Activated CD4-positive, alpha-beta T cell treated with anti-CD3 and anti-CD28 coated beads, Interleukin-2, amount 10 ng/mL, durations not matched to agents 7 days and 5 days (primary cell): Measurements from ENCODE around the gene PIGZ. TPM values are rescaled to one million over a fixed set of nuclear protein-coding genes. Genes with fewer than 3 reads are reported as not detected.

Experiments
- CTCF ChIA-PET: fragments of 350-600 bp; sonication (Branson Sonifier 250); formaldehyde crosslinking; loops from one replicate; lab custom pipeline; 2021; ENCODE audit warnings: antibody characterized with exemption; lab: Charles Lee
- POLR2A ChIA-PET: fragments of 350-600 bp; sonication (Branson Sonifier 250); formaldehyde crosslinking; loops from one replicate; lab custom pipeline; 2021; ENCODE audit warnings: antibody characterized with exemption; lab: Charles Lee
- DNase-seq: peaks from one replicate; pipeline ENCODE4 v3.0.0-alpha.2; 2020
- H3K27ac Mint-ChIP-seq: one replicate; pipeline ENCODE4 v1.8.0; 2021; ENCODE audit warnings: mild to moderate bottlenecking, moderate library complexity, mixed read lengths
- H3K27me3 Mint-ChIP-seq: one replicate; pipeline ENCODE4 v1.8.0; 2021; ENCODE audit warnings: mixed read lengths
- H3K36me3 Mint-ChIP-seq: one replicate; pipeline ENCODE4 v1.8.0; 2021; ENCODE audit warnings: low read depth, mixed read lengths
- H3K4me1 Mint-ChIP-seq: one replicate; pipeline ENCODE4 v1.8.0; 2021; ENCODE audit warnings: mixed read lengths
- H3K4me3 Mint-ChIP-seq: one replicate; pipeline ENCODE4 v1.8.0; 2021; ENCODE audit warnings: mild to moderate bottlenecking, moderate library complexity, mixed read lengths
- H3K9me3 Mint-ChIP-seq: one replicate; pipeline ENCODE4 v1.8.0; 2021; ENCODE audit warnings: mixed read lengths
- total RNA-seq, 2 experiments: library from RNA; stranded (reverse); gene quantifications; one replicate each; pipeline ENCODE4 v1.2.3, GENCODE V29; 2021

The PIGZ gene
- total RNA-seq, 2 experiments from 2014 or later: 2.6 to 2.7 TPM

DNA sequence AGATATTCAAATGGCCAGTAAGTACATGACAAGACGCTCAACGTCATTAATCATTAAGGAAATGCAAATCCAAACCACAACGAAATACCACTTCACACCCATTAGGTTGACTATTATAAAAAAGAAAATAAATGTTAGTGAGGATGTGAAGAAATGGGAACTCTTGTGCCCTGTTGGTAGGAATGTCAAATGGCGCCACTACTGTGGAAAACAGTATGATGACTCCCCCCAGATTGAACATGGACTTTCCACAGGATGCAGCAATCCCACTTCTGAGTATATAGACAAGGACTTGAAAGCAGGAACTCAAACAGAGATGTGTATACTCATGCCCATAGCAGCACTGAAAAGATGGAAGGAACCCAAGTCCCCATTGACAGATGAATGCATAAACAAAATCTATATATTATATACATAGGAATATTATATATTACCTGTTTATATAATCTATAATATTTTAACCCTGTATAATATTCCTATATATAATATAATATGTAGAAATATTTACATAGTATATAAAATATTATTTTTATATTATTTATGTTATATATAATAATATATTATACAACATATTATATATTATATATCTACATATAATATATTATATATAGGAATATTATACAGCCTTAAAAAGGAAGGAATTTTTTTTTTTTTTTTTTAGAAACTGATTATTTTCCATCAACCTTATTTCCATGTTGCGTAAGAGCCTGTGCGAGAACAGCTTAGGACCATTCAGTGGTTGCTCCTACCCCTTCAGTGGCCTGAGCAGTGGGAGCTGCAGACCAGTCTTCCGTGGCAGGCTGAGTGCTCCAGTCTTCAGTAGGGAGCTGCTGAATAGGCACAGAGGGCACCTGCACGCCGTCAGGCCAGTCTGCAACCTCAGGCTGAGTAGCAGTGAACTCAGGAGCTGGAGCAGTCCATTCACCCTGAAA lies 17.6 kb upstream of the PIGZ start:
- no peak for DNase-seq
- H3K4me1 Mint-ChIP-seq: no peaks in the 10 kb centered on the region
- H3K27ac Mint-ChIP-seq: no peak overlapping the region
- ChIA-PET CTCF (no interaction called here), POLR2A (no interaction called here)
- H3K9me3 Mint-ChIP-seq: peaks cover 11% of the 10 kb centered on the region
- no peak overlapping the region for H3K4me3 Mint-ChIP-seq
- H3K36me3 Mint-ChIP-seq: peaks cover 5% of the 10 kb centered on the region
- peaks cover 20% of the 10 kb centered on the region for H3K27me3 Mint-ChIP-seq

DNA sequence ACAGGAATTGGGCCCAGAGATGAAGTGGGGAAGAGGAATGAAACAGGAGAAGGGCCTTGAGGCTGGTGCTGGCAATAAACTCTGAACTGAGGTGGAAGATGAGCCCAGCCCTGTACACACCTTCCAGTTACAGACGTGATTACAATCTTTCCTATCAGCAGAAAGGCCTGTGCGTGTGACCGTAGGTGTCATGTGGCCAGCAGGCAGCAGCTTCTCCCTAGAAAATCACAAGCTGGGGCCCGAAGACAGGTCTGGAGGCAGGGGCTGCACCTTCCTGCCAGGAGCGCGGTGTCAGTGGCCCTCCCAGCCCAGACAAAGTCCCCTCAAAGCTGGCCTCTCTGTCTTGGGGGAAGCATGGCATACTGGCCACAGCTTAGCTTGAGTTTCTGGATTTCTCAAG lies 16.7 kb upstream of the PIGZ start:
- H3K36me3 Mint-ChIP-seq: peaks cover 5% of the 10 kb centered on the region
- H3K9me3 Mint-ChIP-seq: peaks cover 11% of the 10 kb centered on the region

GRCh38 chr3:196983186-196983585 lies 14.6 kb upstream of the PIGZ start:
- Mint-ChIP-seq H3K9me3 (peaks cover 11% of the 10 kb centered on the region), H3K36me3 (peaks cover 5% of the 10 kb centered on the region), H3K27me3 (peaks cover 20% of the 10 kb centered on the region), H3K27ac (no peak overlapping the region), H3K4me3 (no peak overlapping the region), H3K4me1 (peaks cover 6% of the 10 kb centered on the region)
- ChIA-PET POLR2A (no interaction called here), CTCF (interaction anchor here (1.3 kb wide), 1 partner anchor 9 kb away, joined by 3 read pairs; no protein-coding TSS in a partner anchor)
- DNase-seq: no peak

More for the DNA sequence above, 16.7 kb upstream of the PIGZ start:
- no peak for DNase-seq
- H3K27me3 Mint-ChIP-seq: peaks cover 20% of the 10 kb centered on the region
- ChIA-PET POLR2A (interaction anchor here (0.6 kb wide), 1 partner anchor 718 kb away, joined by 3 read pairs; no protein-coding TSS in a partner anchor), CTCF (interaction anchor here (0.6 kb wide), 1 partner anchor 45 kb away, joined by 4 read pairs; no protein-coding TSS in a partner anchor)
- no peak overlapping the region for H3K4me3 Mint-ChIP-seq
- H3K27ac Mint-ChIP-seq: no peak overlapping the region
- H3K4me1 Mint-ChIP-seq: no peaks in the 10 kb centered on the region

GRCh38 chr3:196981657-196982056 lies 13.0 kb upstream of the PIGZ start:
- Mint-ChIP-seq H3K9me3 (peaks cover 11% of the 10 kb centered on the region), H3K4me1 (peaks cover 9% of the 10 kb centered on the region), H3K27me3 (peaks cover 20% of the 10 kb centered on the region), H3K36me3 (peaks cover 5% of the 10 kb centered on the region), H3K4me3 (no peak overlapping the region), H3K27ac (no peak overlapping the region)
- DNase-seq: no peak
- POLR2A ChIA-PET: no interaction called here
- CTCF ChIA-PET: no interaction called here

DNA sequence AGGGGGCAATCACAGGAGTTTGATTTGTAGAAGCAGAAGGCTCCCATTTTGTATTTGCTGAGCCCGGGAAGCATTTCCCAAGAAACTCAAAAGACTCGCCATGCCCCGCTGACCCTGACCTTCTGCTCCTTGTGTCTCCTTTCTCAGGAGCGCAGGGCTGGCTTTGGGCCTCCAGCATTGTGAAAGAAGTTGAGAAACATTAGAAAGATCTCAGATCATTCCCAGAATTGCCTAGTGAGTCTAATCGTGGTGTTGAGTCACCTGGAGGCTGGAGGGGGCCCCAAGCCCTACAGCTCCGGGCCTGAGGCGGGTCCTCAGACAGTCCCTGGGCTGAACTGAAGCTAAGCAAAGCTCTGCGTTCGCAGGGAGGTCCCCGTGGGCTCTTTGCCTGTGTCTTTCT lies 10.9 kb upstream of the PIGZ start:
- no peak for DNase-seq
- Mint-ChIP-seq H3K27me3 (peaks cover 18% of the 10 kb centered on the region), H3K9me3 (peaks cover 11% of the 10 kb centered on the region), H3K27ac (no peak overlapping the region), H3K4me1 (peaks cover 9% of the 10 kb centered on the region), H3K4me3 (no peak overlapping the region), H3K36me3 (peaks cover 5% of the 10 kb centered on the region)
- ChIA-PET POLR2A (no interaction called here), CTCF (no interaction called here)

DNA sequence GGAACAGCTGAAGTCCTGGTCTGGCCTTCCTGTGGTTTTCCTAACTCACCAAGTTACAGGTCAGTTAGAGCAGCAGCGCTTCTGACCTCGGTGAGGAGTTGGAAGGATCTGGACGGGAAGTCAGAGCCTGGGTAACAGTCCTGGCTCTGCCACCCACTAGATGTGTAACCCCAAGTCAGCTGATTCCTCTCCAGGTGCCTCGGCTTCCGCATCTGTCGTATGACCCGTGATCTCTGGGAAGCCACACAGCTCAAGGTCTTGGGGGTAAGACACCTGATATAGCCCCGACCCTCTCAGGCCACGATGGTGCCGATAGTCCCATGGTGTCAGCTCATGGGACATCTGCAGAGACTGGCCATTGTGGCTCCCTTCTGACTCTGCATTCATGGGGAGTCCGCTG lies 8.3 kb upstream of the PIGZ start:
- Mint-ChIP-seq H3K36me3 (peaks cover 3% of the 10 kb centered on the region), H3K9me3 (peaks cover 4% of the 10 kb centered on the region), H3K4me1 (peaks cover 9% of the 10 kb centered on the region), H3K27me3 (peaks cover 3% of the 10 kb centered on the region), H3K4me3 (no peak overlapping the region), H3K27ac (no peak overlapping the region)
- ChIA-PET POLR2A (no interaction called here), CTCF (no interaction called here)
- DNase-seq: no peak

DNA sequence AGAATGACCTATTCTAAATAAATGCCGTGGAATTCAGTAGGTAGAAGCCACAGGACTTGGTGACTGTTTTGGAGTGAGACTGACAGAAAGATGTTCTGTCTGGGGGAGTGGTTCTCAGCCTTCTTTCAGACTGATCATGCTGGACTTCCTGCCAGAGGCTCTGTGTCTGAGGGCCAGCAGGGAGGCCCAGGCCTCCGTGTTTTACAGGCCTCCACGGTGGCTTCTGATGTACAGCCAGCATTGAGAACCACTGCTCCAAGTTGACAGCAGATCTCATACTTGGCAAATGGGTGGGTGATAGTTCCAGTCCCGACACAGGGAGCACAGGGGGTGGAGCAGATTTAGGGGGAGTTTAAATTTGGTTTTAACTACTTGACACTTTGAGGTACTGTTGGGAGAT lies 6.7 kb upstream of the PIGZ start:
- POLR2A ChIA-PET: no interaction called here
- no peak for DNase-seq
- CTCF ChIA-PET: interaction anchor here (1.1 kb wide), 1 partner anchor 54 kb away, joined by 3 read pairs; the partner anchor contains the start of gene MELTF
- Mint-ChIP-seq H3K4me3 (no peak overlapping the region), H3K27me3 (peaks cover 13% of the 10 kb centered on the region), H3K27ac (no peak overlapping the region), H3K9me3 (no peaks in the 10 kb centered on the region), H3K36me3 (no peaks in the 10 kb centered on the region), H3K4me1 (peaks cover 11% of the 10 kb centered on the region)

DNA sequence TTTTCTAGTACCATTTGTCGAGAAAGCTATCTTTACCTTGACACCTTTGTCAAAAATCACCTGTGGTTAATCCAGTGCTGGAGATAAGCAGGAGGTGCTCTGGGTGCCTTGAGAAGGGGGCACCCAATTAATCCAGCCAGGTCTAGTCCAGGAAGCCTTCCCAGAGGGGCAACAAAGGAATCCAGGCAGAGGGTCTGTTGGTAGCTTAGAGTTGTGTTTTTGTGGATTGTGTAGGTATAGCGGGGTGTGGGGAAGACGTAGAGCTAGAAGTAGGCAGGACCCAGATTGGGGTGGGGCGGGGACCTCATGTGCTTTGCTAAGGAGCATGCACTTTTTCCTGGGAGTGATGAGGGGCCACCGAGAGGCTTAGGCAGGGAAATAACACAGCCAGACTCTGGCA lies 6.0 kb upstream of the PIGZ start:
- no peak for DNase-seq
- no peak overlapping the region for H3K27ac Mint-ChIP-seq
- no peaks in the 10 kb centered on the region for H3K36me3 Mint-ChIP-seq
- no peak overlapping the region for H3K4me3 Mint-ChIP-seq
- H3K27me3 Mint-ChIP-seq: peaks cover 15% of the 10 kb centered on the region
- CTCF ChIA-PET: interaction anchor here (0.7 to 1.2 kb wide), 3 partner anchors 9 to 55 kb away, joined by 3 read pairs; partner anchors contain the start of gene MELTF
- peaks cover 15% of the 10 kb centered on the region for H3K4me1 Mint-ChIP-seq
- POLR2A ChIA-PET: no interaction called here
- no peaks in the 10 kb centered on the region for H3K9me3 Mint-ChIP-seq

DNA sequence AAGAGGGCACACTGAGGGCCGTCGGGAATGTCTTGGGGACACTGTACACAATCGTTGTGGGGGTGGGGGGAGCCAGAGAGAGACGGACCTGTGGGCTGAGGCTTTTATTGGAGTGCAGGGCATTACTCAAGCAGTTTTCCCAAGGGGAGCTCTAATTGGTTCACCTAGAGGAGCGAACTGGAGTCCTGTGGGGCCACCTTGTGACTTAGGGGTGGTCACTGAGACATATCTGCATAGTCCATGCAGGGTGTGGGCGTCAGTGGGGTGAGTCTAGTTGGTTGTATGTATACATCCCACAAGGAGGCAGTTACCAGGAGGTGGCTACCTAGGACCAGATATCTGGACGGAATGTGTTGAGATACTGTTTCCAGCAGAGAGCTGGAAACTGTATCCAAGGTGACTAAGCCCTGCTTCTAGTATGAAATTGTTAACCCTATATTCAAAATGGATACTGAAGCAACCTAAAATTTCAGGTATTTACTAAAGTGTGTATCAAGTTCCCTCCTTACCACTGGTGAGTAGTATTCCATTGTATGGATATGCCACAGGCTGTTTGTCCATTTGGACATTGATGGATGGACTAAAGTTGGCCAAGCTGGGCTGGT lies 2.6 kb upstream of the PIGZ start:
- peaks cover 6% of the 10 kb centered on the region for H3K36me3 Mint-ChIP-seq
- no peak overlapping the region for H3K4me3 Mint-ChIP-seq
- no peak for DNase-seq
- H3K9me3 Mint-ChIP-seq: no peaks in the 10 kb centered on the region
- H3K27me3 Mint-ChIP-seq: peaks cover 19% of the 10 kb centered on the region
- CTCF ChIA-PET: interaction anchor here (0.5 to 1.8 kb wide), 2 partner anchors 14 to 261 kb away, joined by 3 to 6 read pairs; no protein-coding TSS in a partner anchor
- POLR2A ChIA-PET: no interaction called here
- H3K27ac Mint-ChIP-seq: no peak overlapping the region
- peaks cover 18% of the 10 kb centered on the region for H3K4me1 Mint-ChIP-seq

GRCh38 chr3:196970547-196971093 lies 2.0 kb upstream of the PIGZ start:
- ChIA-PET CTCF (interaction anchor here (0.5 to 2.5 kb wide), 6 partner anchors 13 to 442 kb away, joined by 3 to 15 read pairs (median 4); partner anchors contain the start of gene NCBP2), POLR2A (no interaction called here)
- Mint-ChIP-seq H3K4me1 (peaks cover 18% of the 10 kb centered on the region), H3K4me3 (peak overlapping the region; percentile 74), H3K27ac (peak overlapping the region; percentile 68), H3K27me3 (peaks cover 19% of the 10 kb centered on the region), H3K36me3 (peaks cover 10% of the 10 kb centered on the region), H3K9me3 (no peaks in the 10 kb centered on the region)
- no peak for DNase-seq

DNA sequence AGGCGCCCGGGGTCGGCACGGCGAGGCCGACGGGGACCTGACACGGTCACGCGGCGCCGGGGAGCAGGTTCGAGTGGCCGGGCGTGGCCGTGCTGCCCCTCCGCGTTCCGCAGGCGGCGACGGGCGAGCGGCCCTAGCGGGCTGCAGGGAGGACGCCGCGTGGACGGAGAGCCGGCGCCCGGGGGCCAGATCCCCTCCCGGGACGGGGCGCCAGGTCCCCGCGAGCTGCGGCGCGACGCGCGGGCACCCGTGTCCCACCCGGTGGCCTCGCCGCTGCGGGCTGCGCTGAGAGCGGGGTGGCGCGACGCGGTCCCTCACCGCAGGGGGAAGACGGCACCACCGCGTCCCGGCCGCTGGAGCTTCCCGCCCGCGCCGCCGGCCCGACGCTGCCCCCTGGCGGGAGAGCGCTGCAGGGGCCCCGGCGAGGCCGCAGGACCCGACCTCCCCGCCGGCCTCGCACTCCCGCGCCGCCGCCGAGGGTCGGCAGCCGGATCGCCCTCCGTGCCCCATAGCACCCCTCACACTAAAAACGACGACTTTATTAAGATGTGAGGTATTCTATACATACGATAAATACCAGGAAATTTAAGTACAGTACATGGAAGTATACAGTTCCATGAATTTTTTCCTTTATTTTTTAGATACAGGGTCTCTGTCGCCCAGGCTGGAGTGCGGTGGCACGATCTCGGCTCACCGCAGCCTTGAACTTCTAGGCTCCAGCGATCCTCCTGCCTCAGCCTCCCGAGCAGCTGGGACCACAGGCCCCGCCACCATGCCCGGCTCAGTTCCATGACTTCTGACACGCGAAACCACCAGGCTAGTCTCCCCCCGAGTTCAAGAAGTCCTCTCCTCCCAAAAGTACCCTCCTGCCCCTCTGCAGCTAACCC lies 1.3 kb upstream of the PIGZ start:
- Mint-ChIP-seq H3K4me3 (peak overlapping the region; percentile 74), H3K4me1 (peaks cover 18% of the 10 kb centered on the region), H3K36me3 (peaks cover 12% of the 10 kb centered on the region), H3K9me3 (no peaks in the 10 kb centered on the region), H3K27me3 (peaks cover 19% of the 10 kb centered on the region), H3K27ac (peak overlapping the region; percentile 68)
- ChIA-PET CTCF (interaction anchor here (0.5 to 2.5 kb wide), 10 partner anchors 9 to 441 kb away, joined by 3 to 15 read pairs (median 3); partner anchors contain the start of gene NCBP2), POLR2A (no interaction called here)
- DNase-seq: peak; percentile 59
